ENCODE data around the gene RPL35A. TPM values are rescaled to one million over a fixed set of nuclear protein-coding genes. Genes with fewer than 3 reads are reported as not detected.

RPL35A gene
- total RNA-seq, 1 experiment from 2014 or later: 1,880 TPM

GRCh38 chr3:197959500-197959890 lies 9.5 kb downstream of the RPL35A start:
- Histone ChIP-seq H3K4me2 (peak overlapping the region; percentile 94), H2AFZ (peak overlapping the region; percentile 77), H3K79me2 (ENCODE audit: low read depth) (peaks cover 30% of the 10 kb centered on the region), H3K36me3 (ENCODE audit: low read depth) (peaks cover 21% of the 10 kb centered on the region), H3K4me1 (replicated peaks; ENCODE audit: insufficient read depth) (peaks cover 54% of the 10 kb centered on the region), H3F3A (ENCODE audit: insufficient read depth, low read depth) (peaks cover 60% of the 10 kb centered on the region), H4K20me1 (ENCODE audit: insufficient read depth) (peaks cover 27% of the 10 kb centered on the region), H3K27me3 (ENCODE audit: insufficient read depth, low read depth) (no peaks in the 10 kb centered on the region), H3K9me3 (ENCODE audit: insufficient read depth, low read depth) (no peaks in the 10 kb centered on the region), H3K27ac (peak overlapping the region; percentile 54), H3K9me2 (ENCODE audit: insufficient read depth) (no peaks in the 10 kb centered on the region), H3K4me3 (peak overlapping the region; percentile 70)
- BruUV-seq (replicated peaks): TSS peak; percentile 72
- DNase-seq: no peak
- POLR2A ChIA-PET (ENCODE audit: unreplicated experiment): no interaction called here
- CTCF ChIA-PET: no interaction called here
- intact Hi-C loops (cut with micrococcal nuclease; ENCODE audit: unreplicated experiment): loop anchor here (5.0 kb wide), 1 partner anchor 113 kb away; no protein-coding TSS in a partner anchor
- TF ChIP-seq, protein P1, sequence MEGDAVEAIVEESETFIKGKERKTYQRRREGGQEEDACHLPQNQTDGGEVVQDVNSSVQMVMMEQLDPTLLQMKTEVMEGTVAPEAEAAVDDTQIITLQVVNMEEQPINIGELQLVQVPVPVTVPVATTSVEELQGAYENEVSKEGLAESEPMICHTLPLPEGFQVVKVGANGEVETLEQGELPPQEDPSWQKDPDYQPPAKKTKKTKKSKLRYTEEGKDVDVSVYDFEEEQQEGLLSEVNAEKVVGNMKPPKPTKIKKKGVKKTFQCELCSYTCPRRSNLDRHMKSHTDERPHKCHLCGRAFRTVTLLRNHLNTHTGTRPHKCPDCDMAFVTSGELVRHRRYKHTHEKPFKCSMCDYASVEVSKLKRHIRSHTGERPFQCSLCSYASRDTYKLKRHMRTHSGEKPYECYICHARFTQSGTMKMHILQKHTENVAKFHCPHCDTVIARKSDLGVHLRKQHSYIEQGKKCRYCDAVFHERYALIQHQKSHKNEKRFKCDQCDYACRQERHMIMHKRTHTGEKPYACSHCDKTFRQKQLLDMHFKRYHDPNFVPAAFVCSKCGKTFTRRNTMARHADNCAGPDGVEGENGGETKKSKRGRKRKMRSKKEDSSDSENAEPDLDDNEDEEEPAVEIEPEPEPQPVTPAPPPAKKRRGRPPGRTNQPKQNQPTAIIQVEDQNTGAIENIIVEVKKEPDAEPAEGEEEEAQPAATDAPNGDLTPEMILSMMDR (conservative IDR thresholded peaks at IDR 0.05): no peak
- TF ChIP-seq EZH2 (IDR thresholded peaks at IDR 0.05; ENCODE audit: low read depth): no peak

DNA sequence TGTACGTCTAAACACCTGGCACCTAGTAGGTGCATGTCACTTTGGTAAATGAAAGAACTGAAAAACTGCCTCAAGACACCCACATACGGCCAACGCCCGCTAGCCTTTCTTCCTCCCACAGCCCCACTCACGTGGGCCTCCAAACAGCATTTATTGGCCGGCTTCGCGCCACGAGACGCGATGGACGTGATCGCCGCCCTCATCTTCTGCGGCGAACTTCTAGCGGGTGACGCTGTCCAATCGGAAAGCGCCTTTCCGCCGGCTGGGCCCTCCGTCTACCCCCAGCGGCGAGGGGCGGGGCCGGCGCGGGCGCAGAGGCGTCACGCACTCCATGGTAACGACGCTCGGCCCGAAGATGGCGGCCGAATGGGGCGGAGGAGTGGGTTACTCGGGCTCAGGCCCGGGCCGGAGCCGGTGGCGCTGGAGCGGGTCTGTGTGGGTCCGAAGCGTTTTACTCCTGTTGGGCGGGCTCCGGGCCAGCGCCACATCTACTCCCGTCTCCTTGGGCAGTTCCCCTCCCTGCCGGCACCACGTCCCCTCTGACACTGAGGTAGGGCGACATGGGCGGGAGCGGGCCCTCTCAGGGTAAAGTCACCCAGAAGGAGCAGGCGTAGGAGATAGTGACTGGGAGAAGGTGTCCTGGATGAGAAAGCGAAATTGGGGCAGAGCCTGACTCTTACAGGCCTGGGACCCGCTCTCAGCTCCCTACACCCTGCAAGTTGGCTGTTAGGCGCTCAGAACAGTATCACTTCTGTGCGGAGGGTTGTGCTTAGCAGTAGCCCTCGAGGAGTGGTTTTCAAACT lies 10.1 kb downstream of the RPL35A start, which contains the start of gene LMLN:
Gene LMLN, plus strand, starts transcription at position 327 of the 803 bp plus-strand sequence. Its CDS starts 29 bp downstream, at position 356.
- peak within 1 kb of the TSS; percentile 57 for H3K27ac ChIP-seq
- H3K4me1 ChIP-seq (replicated peaks; ENCODE audit: insufficient read depth): peaks cover 49% of the 10 kb centered on the region
- H3K9me3 ChIP-seq (ENCODE audit: insufficient read depth, low read depth): no peaks in the 10 kb centered on the region
- BruUV-seq (replicated peaks): no TSS peak
- ChIA-PET CTCF (no interaction called here), POLR2A (ENCODE audit: unreplicated experiment) (no interaction called here)
- TF ChIP-seq EZH2 (IDR thresholded peaks at IDR 0.05; ENCODE audit: low read depth): no peak
- TF ChIP-seq, protein P1 (conservative IDR thresholded peaks at IDR 0.05): no peak
- H3K4me2 ChIP-seq: peak within 1 kb of the TSS; percentile 94
- H4K20me1 ChIP-seq (ENCODE audit: insufficient read depth): peaks cover 21% of the 10 kb centered on the region
- intact Hi-C loops (cut with micrococcal nuclease; ENCODE audit: unreplicated experiment): loop anchor here (1.0 to 5.0 kb wide), 2 partner anchors 54 to 112 kb away; no protein-coding TSS in a partner anchor
- no peaks in the 10 kb centered on the region for H3K9me2 ChIP-seq (ENCODE audit: insufficient read depth)
- H3K27me3 ChIP-seq (ENCODE audit: insufficient read depth, low read depth): no peaks in the 10 kb centered on the region
- peaks cover 15% of the 10 kb centered on the region for H3K36me3 ChIP-seq (ENCODE audit: low read depth)
- DNase-seq: peak; percentile 94 to 99
- peak within 1 kb of the TSS; percentile 92 for H2AFZ ChIP-seq
- peak within 1 kb of the TSS; percentile 70 for H3K4me3 ChIP-seq
- peaks cover 54% of the 10 kb centered on the region for H3F3A ChIP-seq (ENCODE audit: insufficient read depth, low read depth)
- peaks cover 24% of the 10 kb centered on the region for H3K79me2 ChIP-seq (ENCODE audit: low read depth)

GRCh38 chr3:197960694-197961581 lies 10.9 kb downstream of the RPL35A start:
- peak overlapping the region; percentile 70 for H3K4me3 ChIP-seq
- H3K4me2 ChIP-seq: peak overlapping the region; percentile 94
- ChIA-PET POLR2A (ENCODE audit: unreplicated experiment) (no interaction called here), CTCF (interaction anchor here (1.1 kb wide), 1 partner anchor 119 kb away, joined by 3 read pairs; no protein-coding TSS in a partner anchor)
- H3K79me2 ChIP-seq (ENCODE audit: low read depth): peaks cover 19% of the 10 kb centered on the region
- TF ChIP-seq EZH2 (IDR thresholded peaks at IDR 0.05; ENCODE audit: low read depth): no peak
- TF ChIP-seq, protein P1 (conservative IDR thresholded peaks at IDR 0.05): no peak
- no TSS peak for BruUV-seq (replicated peaks)
- peak in 1 of 2 experiments; percentile 29 for DNase-seq
- peaks cover 7% of the 10 kb centered on the region; the same call in 1 of the 2 replicates for H3K36me3 ChIP-seq (ENCODE audit: low read depth)
- H4K20me1 ChIP-seq (ENCODE audit: insufficient read depth): peaks cover 12% of the 10 kb centered on the region
- no peaks in the 10 kb centered on the region for H3K9me3 ChIP-seq (ENCODE audit: insufficient read depth, low read depth)
- H3K4me1 ChIP-seq (replicated peaks; ENCODE audit: insufficient read depth): peaks cover 45% of the 10 kb centered on the region
- peaks cover 46% of the 10 kb centered on the region for H3F3A ChIP-seq (ENCODE audit: insufficient read depth, low read depth)
- H3K9me2 ChIP-seq (ENCODE audit: insufficient read depth): no peaks in the 10 kb centered on the region
- H3K27ac ChIP-seq: peak overlapping the region; percentile 57
- H2AFZ ChIP-seq: peak overlapping the region; percentile 92
- H3K27me3 ChIP-seq (ENCODE audit: insufficient read depth, low read depth): no peaks in the 10 kb centered on the region
- intact Hi-C loops (cut with micrococcal nuclease; ENCODE audit: unreplicated experiment): loop anchor here (1.0 kb wide), 1 partner anchor 55 kb away; no protein-coding TSS in a partner anchor
